Measurements from ENCODE around the gene CNOT1.

CNOT1 gene

DNA sequence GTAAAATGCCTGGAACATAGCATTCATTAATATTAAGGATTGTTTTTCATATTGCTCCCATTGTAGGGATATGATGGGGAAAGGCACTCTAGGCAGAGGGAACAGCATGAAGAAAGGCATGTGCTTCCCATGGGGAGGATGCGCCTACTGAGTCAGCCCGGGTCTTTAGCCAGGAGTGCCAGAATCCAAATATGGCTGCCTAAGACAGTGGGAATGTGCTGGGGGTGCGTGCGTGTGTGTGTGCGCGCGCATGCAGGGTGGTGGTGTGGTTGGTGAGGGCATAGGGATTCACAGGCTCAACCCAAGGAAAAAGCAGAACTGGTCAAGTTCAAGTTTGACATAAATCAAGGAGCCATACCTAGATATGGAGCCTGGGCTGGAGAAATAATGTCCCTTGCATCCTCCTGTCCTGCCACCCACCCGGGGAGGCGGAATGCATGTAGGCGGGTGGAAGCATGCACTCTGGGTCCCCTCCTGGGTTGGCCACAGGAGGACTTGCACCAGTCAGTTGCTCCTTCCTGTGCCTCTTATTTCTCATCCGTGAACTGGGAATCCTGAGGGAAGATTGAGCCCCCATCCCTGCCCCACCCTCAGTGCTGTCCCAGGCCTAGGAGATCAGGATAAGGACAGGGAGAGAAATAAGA, 148.3 kb downstream of the CNOT1 start:
- no peak for DNase-seq

DNA sequence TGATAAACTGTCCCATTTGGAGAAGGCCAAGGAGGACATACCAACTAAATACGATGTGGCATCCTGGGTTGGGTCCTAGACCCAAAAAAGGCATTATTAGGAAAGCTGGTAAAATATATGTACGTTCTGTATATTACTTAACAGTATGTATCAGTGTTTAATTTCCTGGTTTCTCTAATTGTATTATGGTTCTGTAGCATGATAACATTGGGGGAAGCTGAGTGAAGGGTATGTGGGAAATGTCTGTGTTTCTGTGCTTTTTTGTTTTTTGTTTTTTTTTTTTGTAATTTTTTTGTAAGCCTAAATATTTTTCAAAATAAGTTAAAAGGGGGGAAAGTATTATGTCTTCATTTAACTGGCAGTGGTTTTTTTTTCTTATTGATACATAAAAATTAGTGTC, 151.2 kb downstream of the CNOT1 start:
- no peak for DNase-seq

DNA sequence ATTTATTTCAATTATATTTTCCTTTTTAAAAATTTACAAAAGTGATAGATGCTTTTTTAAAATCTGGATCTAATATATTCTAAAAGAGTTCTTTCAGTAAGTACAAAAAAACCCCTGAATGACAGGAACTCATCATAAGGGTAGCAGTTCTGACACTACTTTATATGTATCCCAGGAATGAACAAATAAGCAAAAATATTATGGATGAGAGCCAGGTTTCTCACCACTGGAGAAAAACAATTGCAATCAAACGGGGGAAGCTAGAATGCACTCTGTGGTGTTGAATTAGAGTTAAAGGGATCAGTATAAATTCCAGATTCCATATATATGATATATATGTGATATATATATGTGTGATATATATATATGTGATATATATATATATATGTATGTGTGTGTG, 152.8 kb downstream of the CNOT1 start:
- DNase-seq, result no peak

- no peak for DNase-seq
Measured at GRCh38 chr16:58475091-58475619, 154.5 kb downstream of the CNOT1 start.

DNA sequence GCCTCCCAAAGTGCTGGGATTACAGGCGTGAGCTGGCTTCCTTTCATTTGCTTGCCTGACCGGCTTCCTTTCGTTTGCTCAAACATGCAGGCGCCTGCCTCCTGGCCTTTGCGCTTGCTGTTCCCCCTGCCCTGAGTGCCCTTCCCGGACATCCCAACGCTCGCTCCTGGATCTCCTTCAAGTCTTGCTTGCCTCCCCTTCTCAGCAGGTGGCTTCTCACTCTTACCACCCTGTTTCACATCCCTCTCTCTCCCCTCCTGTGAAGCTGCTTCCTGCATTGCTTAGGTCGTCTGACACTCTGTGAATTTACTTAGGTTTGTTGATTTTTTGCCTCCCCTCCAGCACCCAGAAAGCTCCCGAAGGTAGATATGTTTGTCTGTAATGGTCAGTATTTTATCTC, 155.3 kb downstream of the CNOT1 start:
- DNase-seq, result no peak

GRCh38 chr16:58472827-58473226, 156.8 kb downstream of the CNOT1 start:
- DNase-seq, result no peak

DNA sequence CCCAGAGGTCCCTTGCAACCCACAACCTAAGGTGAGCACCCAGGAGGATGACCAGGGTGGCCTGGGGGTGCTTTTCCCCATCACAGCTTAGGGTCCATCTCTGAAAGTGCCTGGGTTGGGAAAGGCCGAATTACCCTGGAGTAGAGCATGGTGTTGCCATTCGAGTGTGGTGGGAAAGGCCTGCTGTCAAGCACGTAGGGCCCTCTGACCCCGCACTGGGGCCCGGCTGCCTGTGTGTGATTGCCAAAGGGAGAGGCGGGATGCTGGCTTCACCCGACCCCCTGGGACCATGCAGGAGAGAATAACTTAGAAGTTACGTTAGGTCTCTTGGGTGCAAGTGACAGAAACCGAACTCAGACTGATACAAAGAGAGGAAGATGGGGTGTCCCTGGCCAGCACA, 157.4 kb downstream of the CNOT1 start:
- no peak for DNase-seq

GRCh38 chr16:58471209-58471975, 158.2 kb downstream of the CNOT1 start:
- DNase-seq, result no peak

Measured in OCI-M1 (cell line).